IMR-90 (cell line): ENCODE data around the gene LRRC7.

Experiments
- BHLHE40 ChIP-seq: fragments of 150-350 bp; IDR thresholded peaks from 2 replicates; pipeline ENCODE4 v1.6.1; 2016; ENCODE audit warnings: mild to moderate bottlenecking, low read depth, low read length
- CEBPB ChIP-seq: IDR thresholded peaks from 2 replicates; pipeline ENCODE4 v1.6.1; 2012; ENCODE audit warnings: low read depth, low read length, improper control_type of control experiment
- CHD1 ChIP-seq: IDR thresholded peaks from 2 replicates; pipeline ENCODE4 v1.6.1; 2012; ENCODE audit warnings: low read depth, low read length, improper control_type of control experiment
- MAFK ChIP-seq: IDR thresholded peaks from 2 replicates; pipeline ENCODE4 v1.6.1; 2012; ENCODE audit warnings: low read depth, low read length, improper control_type of control experiment
- POLR2A ChIP-seq: IDR thresholded peaks from 2 replicates; pipeline ENCODE4 v1.6.1; 2012; ENCODE audit warnings: mild to moderate bottlenecking, low read depth, low read length
- RAD21 ChIP-seq: IDR thresholded peaks from 2 replicates; pipeline ENCODE4 v1.6.1; 2012; ENCODE audit warnings: low read length, improper control_type of control experiment
- RCOR1 ChIP-seq: IDR thresholded peaks from 2 replicates; pipeline ENCODE4 v1.6.1; 2012; ENCODE audit warnings: mild to moderate bottlenecking, low read length, improper control_type of control experiment; ENCODE audit not compliant: insufficient replicate concordance
- SMC3 ChIP-seq: fragments of 150-350 bp; IDR thresholded peaks from 2 replicates; pipeline ENCODE4 v1.6.1; 2016; ENCODE audit warnings: low read depth, mild to moderate bottlenecking, antibody characterized with exemption, low read length, moderate library complexity
- TF ChIP-seq, protein P1 (sequence below): conservative IDR thresholded peaks from 2 replicates; pipeline ENCODE4 v1.5.1; 2012; ENCODE audit warnings: mild to moderate bottlenecking, low read depth, low read length, improper control_type of control experiment
- TF ChIP-seq, protein P2 (sequence below): fragments of 150-350 bp; IDR thresholded peaks from 2 replicates; pipeline ENCODE4 v1.6.1; 2017; ENCODE audit warnings: mild to moderate bottlenecking, antibody characterized with exemption, low read length, low read depth

DNA sequence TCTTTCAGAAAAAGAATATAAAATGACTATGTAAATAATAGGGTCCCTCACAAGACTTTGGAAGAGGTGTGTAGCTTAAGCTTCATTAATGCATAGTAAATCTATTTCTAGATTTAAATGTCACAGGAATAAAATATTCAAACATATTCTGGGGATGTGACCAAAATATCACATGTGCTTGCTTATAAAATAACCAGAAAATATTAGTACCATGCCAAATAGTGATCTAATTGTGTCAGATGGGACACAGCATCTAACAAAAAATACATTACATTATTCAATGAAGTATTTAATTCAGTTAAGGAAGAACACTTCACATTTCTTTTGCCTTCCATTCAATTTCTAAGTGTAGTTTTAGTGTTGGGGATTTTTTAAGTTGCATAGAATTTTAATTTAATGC is 458.1 kb downstream of the LRRC7 start:
- TF ChIP-seq, protein P1, sequence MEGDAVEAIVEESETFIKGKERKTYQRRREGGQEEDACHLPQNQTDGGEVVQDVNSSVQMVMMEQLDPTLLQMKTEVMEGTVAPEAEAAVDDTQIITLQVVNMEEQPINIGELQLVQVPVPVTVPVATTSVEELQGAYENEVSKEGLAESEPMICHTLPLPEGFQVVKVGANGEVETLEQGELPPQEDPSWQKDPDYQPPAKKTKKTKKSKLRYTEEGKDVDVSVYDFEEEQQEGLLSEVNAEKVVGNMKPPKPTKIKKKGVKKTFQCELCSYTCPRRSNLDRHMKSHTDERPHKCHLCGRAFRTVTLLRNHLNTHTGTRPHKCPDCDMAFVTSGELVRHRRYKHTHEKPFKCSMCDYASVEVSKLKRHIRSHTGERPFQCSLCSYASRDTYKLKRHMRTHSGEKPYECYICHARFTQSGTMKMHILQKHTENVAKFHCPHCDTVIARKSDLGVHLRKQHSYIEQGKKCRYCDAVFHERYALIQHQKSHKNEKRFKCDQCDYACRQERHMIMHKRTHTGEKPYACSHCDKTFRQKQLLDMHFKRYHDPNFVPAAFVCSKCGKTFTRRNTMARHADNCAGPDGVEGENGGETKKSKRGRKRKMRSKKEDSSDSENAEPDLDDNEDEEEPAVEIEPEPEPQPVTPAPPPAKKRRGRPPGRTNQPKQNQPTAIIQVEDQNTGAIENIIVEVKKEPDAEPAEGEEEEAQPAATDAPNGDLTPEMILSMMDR = no peak
- TF ChIP-seq, protein P2, sequence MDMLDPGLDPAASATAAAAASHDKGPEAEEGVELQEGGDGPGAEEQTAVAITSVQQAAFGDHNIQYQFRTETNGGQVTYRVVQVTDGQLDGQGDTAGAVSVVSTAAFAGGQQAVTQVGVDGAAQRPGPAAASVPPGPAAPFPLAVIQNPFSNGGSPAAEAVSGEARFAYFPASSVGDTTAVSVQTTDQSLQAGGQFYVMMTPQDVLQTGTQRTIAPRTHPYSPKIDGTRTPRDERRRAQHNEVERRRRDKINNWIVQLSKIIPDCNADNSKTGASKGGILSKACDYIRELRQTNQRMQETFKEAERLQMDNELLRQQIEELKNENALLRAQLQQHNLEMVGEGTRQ = no peak
- TF ChIP-seq POLR2A (no peak), MAFK (no peak), BHLHE40 (no peak), CEBPB (no peak), RCOR1 (no peak), SMC3 (no peak), CHD1 (no peak), RAD21 (no peak)
